ENCODE measurements around the gene MAPKBP1. TPM values are rescaled to one million over a fixed set of nuclear protein-coding genes. Genes with fewer than 3 reads are reported as not detected.
A peak's percentile ranks its signal among the peaks of the same experiment; 100 is the strongest.

The MAPKBP1 gene
- polyA plus RNA-seq, 3 donors, result 0.76 to 8.6 (median 1.1) TPM

GRCh38 chr15:41804361-41804760 is 30.1 kb downstream of the MAPKBP1 start:
- Histone ChIP-seq H3K9ac (ENCODE audit: insufficient read depth, low read length, poor library complexity, severe bottlenecking) (no peak overlapping the region), H3K79me2 (ENCODE audit: insufficient read depth, low read length) (no peaks in the 10 kb centered on the region), H2AFZ (ENCODE audit: insufficient read depth, low read depth, low read length, poor library complexity, severe bottlenecking) (no peak overlapping the region), H3K9me3 (replicated peaks in 1 of 2; ENCODE audit: control insufficient read depth in 1 of 2, insufficient read depth in 1 of 2, low read length in 2 of 2) (no peaks in the 10 kb centered on the region), H3K4me3 (replicated peaks in 1 of 3; ENCODE audit: low read depth in 2 of 3, low read length in 3 of 3) (no peak overlapping the region), H3K4me1 (ENCODE audit: control insufficient read depth in 1 of 2, insufficient read depth in 2 of 2, low read length in 2 of 2) (peaks cover 0 to 3% of the 10 kb centered on the region in 2 donors), H3K36me3 (replicated peaks in 1 of 2; ENCODE audit: control insufficient read depth in 1 of 2, insufficient read depth in 2 of 2, low read length in 2 of 2) (peaks cover 5 to 33% of the 10 kb centered on the region in 2 donors), H3K27me3 (ENCODE audit: control insufficient read depth in 2 of 2, insufficient read depth in 2 of 2, low read length in 2 of 2) (no peaks in the 10 kb centered on the region), H3K4me2 (replicated peaks; ENCODE audit: extremely low read depth, low read length, poor library complexity, severe bottlenecking) (no peak overlapping the region), H3K27ac (ENCODE audit: low read depth in 1 of 2, low read length in 2 of 2) (no peak overlapping the region), H4K20me1 (ENCODE audit: insufficient read depth, low read length) (no peaks in the 10 kb centered on the region)
- 100% methylated on average over 1 of the region's 2 CpGs for WGBS (ENCODE audit: insufficient coverage)
- H3K36me3 Mint-ChIP-seq, result peaks cover 28 to 30% of the 10 kb centered on the region in 2 donors
- peaks cover 4% of the 10 kb centered on the region for H3K4me1 Mint-ChIP-seq
- H3K4me3 Mint-ChIP-seq, result no peak overlapping the region
- H3K27me3 Mint-ChIP-seq (ENCODE audit: low read depth in 3 of 3), result peaks cover 0 to 2% (median 0%) of the 10 kb centered on the region in 3 donors
- intact Hi-C loops (cut with micrococcal nuclease), result no loop called here
- peak overlapping the region in 1 of 7 donors; percentile 32 for H3K27ac Mint-ChIP-seq
- H3K9me3 Mint-ChIP-seq, result peaks cover 0 to 1% (median 0%) of the 10 kb centered on the region in 7 donors
- no peak for DNase-seq
- TF ChIP-seq CTCF (IDR thresholded peaks at IDR 0.05), result no peak

- no peaks in the 10 kb centered on the region for H4K20me1 ChIP-seq (ENCODE audit: insufficient read depth, low read length)
- no peak overlapping the region for H2AFZ ChIP-seq (ENCODE audit: insufficient read depth, low read depth, low read length, poor library complexity, severe bottlenecking)
- H3K4me3 ChIP-seq (replicated peaks in 1 of 3; ENCODE audit: low read depth in 2 of 3, low read length in 3 of 3), result no peak overlapping the region
- Mint-ChIP-seq H3K4me1 (peaks cover 4% of the 10 kb centered on the region), H3K4me3 (no peak overlapping the region), H3K27ac (peak overlapping the region in 3 of 7 donors; percentile 3 to 35 (median 11)), H3K9me3 (peaks cover 0 to 1% (median 0%) of the 10 kb centered on the region in 7 donors), H3K27me3 (ENCODE audit: low read depth in 3 of 3) (peaks cover 0 to 2% (median 0%) of the 10 kb centered on the region in 3 donors), H3K36me3 (peaks cover 20 to 25% of the 10 kb centered on the region in 2 donors)
- WGBS (ENCODE audit: insufficient coverage), result 47% methylated on average over 3 of the region's 8 CpGs
- H3K9me3 ChIP-seq (replicated peaks in 1 of 2; ENCODE audit: control insufficient read depth in 1 of 2, insufficient read depth in 1 of 2, low read length in 2 of 2), result no peaks in the 10 kb centered on the region
- H3K9ac ChIP-seq (ENCODE audit: insufficient read depth, low read length, poor library complexity, severe bottlenecking), result no peak overlapping the region
- H3K36me3 ChIP-seq (replicated peaks in 1 of 2; ENCODE audit: control insufficient read depth in 1 of 2, insufficient read depth in 2 of 2, low read length in 2 of 2), result peaks cover 5 to 25% of the 10 kb centered on the region in 2 donors
- no peak overlapping the region for H3K27ac ChIP-seq (ENCODE audit: low read depth in 1 of 2, low read length in 2 of 2)
- peaks cover 0 to 3% of the 10 kb centered on the region in 2 donors for H3K4me1 ChIP-seq (ENCODE audit: control insufficient read depth in 1 of 2, insufficient read depth in 2 of 2, low read length in 2 of 2)
- no peak overlapping the region for H3K4me2 ChIP-seq (replicated peaks; ENCODE audit: extremely low read depth, low read length, poor library complexity, severe bottlenecking)
- no peaks in the 10 kb centered on the region for H3K27me3 ChIP-seq (ENCODE audit: control insufficient read depth in 2 of 2, insufficient read depth in 2 of 2, low read length in 2 of 2)
- H3K79me2 ChIP-seq (ENCODE audit: insufficient read depth, low read length), result no peaks in the 10 kb centered on the region
- no peak for DNase-seq
- TF ChIP-seq CTCF (IDR thresholded peaks at IDR 0.05), result no peak
- intact Hi-C loops (cut with micrococcal nuclease), result no loop called here
Observed at GRCh38 chr15:41804916-41805666, 30.8 kb downstream of the MAPKBP1 start.

All from CD14-positive monocyte (primary cell).